NT2/D1 (cell line): ENCODE measurements around the gene MGA.

ENCODE experiments used
- SUZ12 ChIP-seq: IDR thresholded peaks from 2 replicates; pipeline ENCODE4 v1.6.1; 2011; ENCODE audit not compliant: insufficient read length, insufficient read depth; ENCODE audit errors: extremely low read depth
- ZNF274 ChIP-seq: IDR thresholded peaks from 2 replicates; pipeline ENCODE4 v1.6.1; 2011; ENCODE audit warnings: mild to moderate bottlenecking, low read depth, low read length

GRCh38 chr15:41689834-41690233, 29.6 kb downstream of the MGA start:
- no peak for TF ChIP-seq SUZ12
- TF ChIP-seq ZNF274: no peak
